ENCODE data around the gene MREG.

The MREG gene

GRCh38 chr2:216013080-216013909 is at the start of gene MREG:
TSS of gene MREG (minus strand) at chr2:216013551. CDS start at chr2:216013327, 224 bp downstream.
- Mint-ChIP-seq H3K27ac (peak within 1 kb of the TSS; percentile 13 to 78 (median 40)), H3K4me3 (peak within 1 kb of the TSS; percentile 88 to 91 (median 89)), H3K4me1 (peaks cover 33% of the 10 kb centered on the region), H3K36me3 (ENCODE audit: low read depth) (no peaks in the 10 kb centered on the region), H3K9me3 (no peaks in the 10 kb centered on the region), H3K27me3 (ENCODE audit: low read depth) (peaks cover 8% of the 10 kb centered on the region)
- TF ChIP-seq CTCF (IDR thresholded peaks at IDR 0.05; ENCODE audit: unreplicated experiment in 3 of 3), result peak; percentile 67 to 72 (median 70)

GRCh38 chr2:216059233-216059834 is 46.0 kb upstream of the MREG start:
- Mint-ChIP-seq H3K4me3 (no peak overlapping the region), H3K9me3 (no peaks in the 10 kb centered on the region), H3K27ac (peak overlapping the region in 2 of 3 experiments; percentile 8 to 98), H3K36me3 (ENCODE audit: low read depth) (peaks cover 30% of the 10 kb centered on the region), H3K27me3 (ENCODE audit: low read depth) (no peaks in the 10 kb centered on the region), H3K4me1 (peaks cover 12% of the 10 kb centered on the region)
- peak in 2 of 3 experiments; percentile 23 to 31 for TF ChIP-seq CTCF (IDR thresholded peaks at IDR 0.05; ENCODE audit: unreplicated experiment in 3 of 3)

GRCh38 chr2:216057688-216058193 is 44.4 kb upstream of the MREG start:
- TF ChIP-seq CTCF (IDR thresholded peaks at IDR 0.05; ENCODE audit: unreplicated experiment in 3 of 3), result no peak
- Mint-ChIP-seq H3K36me3 (ENCODE audit: low read depth) (peaks cover 30% of the 10 kb centered on the region), H3K27me3 (ENCODE audit: low read depth) (no peaks in the 10 kb centered on the region), H3K4me3 (peak overlapping the region in 2 of 3 experiments; percentile 48 to 62), H3K4me1 (peaks cover 12% of the 10 kb centered on the region), H3K27ac (peak overlapping the region; percentile 91 to 98 (median 97)), H3K9me3 (no peaks in the 10 kb centered on the region)

- Mint-ChIP-seq H3K4me3 (no peak overlapping the region), H3K27ac (peak overlapping the region; percentile 69 to 98 (median 91)), H3K36me3 (ENCODE audit: low read depth) (peaks cover 26% of the 10 kb centered on the region), H3K27me3 (ENCODE audit: low read depth) (no peaks in the 10 kb centered on the region), H3K4me1 (peaks cover 12% of the 10 kb centered on the region), H3K9me3 (no peaks in the 10 kb centered on the region)
- TF ChIP-seq CTCF (IDR thresholded peaks at IDR 0.05; ENCODE audit: unreplicated experiment in 3 of 3), result no peak
Observed at GRCh38 chr2:216056739-216057138, 43.4 kb upstream of the MREG start.

GRCh38 chr2:216055680-216056079 is 42.3 kb upstream of the MREG start:
- peaks cover 33% of the 10 kb centered on the region for H3K36me3 Mint-ChIP-seq (ENCODE audit: low read depth)
- no peaks in the 10 kb centered on the region for H3K27me3 Mint-ChIP-seq (ENCODE audit: low read depth)
- H3K9me3 Mint-ChIP-seq, result no peaks in the 10 kb centered on the region
- TF ChIP-seq CTCF (IDR thresholded peaks at IDR 0.05; ENCODE audit: unreplicated experiment in 3 of 3), result no peak
- peaks cover 12% of the 10 kb centered on the region for H3K4me1 Mint-ChIP-seq
- no peak overlapping the region for H3K4me3 Mint-ChIP-seq
- H3K27ac Mint-ChIP-seq, result peak overlapping the region; percentile 40 to 98 (median 47)

Data from nephron (organoid).